K562 (cell line): Measurements from ENCODE around the gene MPC1. TPM values are rescaled to one million over a fixed set of nuclear protein-coding genes. Genes with fewer than 3 reads are reported as not detected.

Source experiments
- AFF4 ChIP-seq: sonication (generic); formaldehyde crosslinking; IDR thresholded peaks from 2 replicates; pipeline ENCODE4 v1.8.0; 2023; ENCODE audit warnings: mild to moderate bottlenecking, missing genetic modification reagents
- GTF3C2 ChIP-seq: IDR thresholded peaks from 3 replicates; pipeline ENCODE4 v1.6.1; 2011; ENCODE audit warnings: borderline replicate concordance, mild to moderate bottlenecking, moderate library complexity; ENCODE audit not compliant: insufficient read length; ENCODE audit errors: extremely low read depth
- NFRKB ChIP-seq: fragments of 450-650 bp; IDR thresholded peaks from 2 replicates; pipeline ENCODE4 v1.6.1; 2016; ENCODE audit warnings: low read depth
- SMARCC2 ChIP-seq: fragments of 450-650 bp; IDR thresholded peaks from 2 replicates; pipeline ENCODE4 v1.6.1; 2017; ENCODE audit warnings: antibody characterized with exemption, moderate library complexity, mild to moderate bottlenecking, low read depth
- ZBTB9 ChIP-seq: fragments of 450-650 bp; formaldehyde crosslinking; IDR thresholded peaks from 2 replicates; pipeline ENCODE4 v1.4.0; 2020; ENCODE audit warnings: mild to moderate bottlenecking, moderate library complexity
- ZC3H8 ChIP-seq: fragments of 450-650 bp; IDR thresholded peaks from 2 replicates; pipeline ENCODE4 v1.6.1; 2017
- ZNF175 ChIP-seq: fragments of 200-800 bp; sonication (Bioruptor generic); IDR thresholded peaks from 2 replicates; pipeline ENCODE4 v1.6.1; 2016; ENCODE audit warnings: low read depth, mild to moderate bottlenecking, missing genetic modification characterization, missing compliant biosample characterization
- ZNF778 ChIP-seq: fragments of 450-650 bp; formaldehyde crosslinking; IDR thresholded peaks from 2 replicates; pipeline ENCODE4 v1.4.0; 2020; ENCODE audit warnings: mild to moderate bottlenecking, moderate library complexity
- polyA plus RNA-seq, 8 experiments: library from polyadenylated mRNA; depleted of rRNA in 4 of 8; stranded (reverse) in 5 of 8; unstranded in 3 of 8; fragments of >200 nt; fragmentation: Nextera tagmentation in 2 of 8; fragmentation: Illumina TruSeq in 1 of 8; extraction: Ambion mirVana in 2 of 8; extraction: Trizol in 1 of 8; gene quantifications; 2 replicates each; pipeline versions ENCODE4 v1.2.1 to v1.2.3, GENCODE V29; 2011 to 2014; ENCODE audit warnings: inconsistent platforms in 1 of 8, missing spikeins in 1 of 8
- total RNA-seq, 7 experiments: library from RNA; depleted of rRNA in 6 of 7; stranded (reverse); fragments of >200 nt in 6 of 7; fragmentation: Illumina TruSeq in 2 of 7; extraction: Trizol in 2 of 7; gene quantifications; 2 replicates each; pipeline versions ENCODE4 v1.2.1 to v1.2.3, GENCODE V29; 2011 to 2021; ENCODE audit warnings: low replicate concordance in 1 of 7

MPC1 gene
- total and polyA plus RNA-seq, 9 of the 15 experiments (the other 6 are each of a cell fraction or from before 2014, with no cell fraction given): 78.6 to 185 (median 138) TPM

GRCh38 chr6:166343150-166343487 lies 39.6 kb downstream of the MPC1 start (continued):
- TF ChIP-seq GTF3C2 (no peak), SMARCC2 (no peak; the same call in 1 of the 2 replicates), ZBTB9 (CRISPR knock-in tag) (no peak), ZNF778 (CRISPR knock-in tag) (no peak), AFF4 (CRISPR knock-in tag) (no peak), NFRKB (no peak), ZNF175 (CRISPR knock-in tag) (no peak), ZC3H8 (no peak)
